ENCODE results near the gene FMR1.

GRCh38 chrX:147916375-147916968, 4.8 kb downstream of the FMR1 start:
- no peak for TF ChIP-seq BACH2 (CRISPR knock-in tag; IDR thresholded peaks at IDR 0.05; ENCODE audit: borderline replicate concordance)
- no peak for TF ChIP-seq TOX (CRISPR knock-in tag; IDR thresholded peaks at IDR 0.05; ENCODE audit: borderline replicate concordance)
- no peak for TF ChIP-seq ZNF70 (CRISPR knock-in tag; IDR thresholded peaks at IDR 0.05)
- TF ChIP-seq, protein P1, sequence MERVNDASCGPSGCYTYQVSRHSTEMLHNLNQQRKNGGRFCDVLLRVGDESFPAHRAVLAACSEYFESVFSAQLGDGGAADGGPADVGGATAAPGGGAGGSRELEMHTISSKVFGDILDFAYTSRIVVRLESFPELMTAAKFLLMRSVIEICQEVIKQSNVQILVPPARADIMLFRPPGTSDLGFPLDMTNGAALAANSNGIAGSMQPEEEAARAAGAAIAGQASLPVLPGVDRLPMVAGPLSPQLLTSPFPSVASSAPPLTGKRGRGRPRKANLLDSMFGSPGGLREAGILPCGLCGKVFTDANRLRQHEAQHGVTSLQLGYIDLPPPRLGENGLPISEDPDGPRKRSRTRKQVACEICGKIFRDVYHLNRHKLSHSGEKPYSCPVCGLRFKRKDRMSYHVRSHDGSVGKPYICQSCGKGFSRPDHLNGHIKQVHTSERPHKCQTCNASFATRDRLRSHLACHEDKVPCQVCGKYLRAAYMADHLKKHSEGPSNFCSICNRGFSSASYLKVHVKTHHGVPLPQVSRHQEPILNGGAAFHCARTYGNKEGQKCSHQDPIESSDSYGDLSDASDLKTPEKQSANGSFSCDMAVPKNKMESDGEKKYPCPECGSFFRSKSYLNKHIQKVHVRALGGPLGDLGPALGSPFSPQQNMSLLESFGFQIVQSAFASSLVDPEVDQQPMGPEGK (CRISPR knock-in tag; IDR thresholded peaks at IDR 0.05; ENCODE audit: borderline replicate concordance), result no peak
- TF ChIP-seq RARB (CRISPR knock-in tag; IDR thresholded peaks at IDR 0.05), result no peak
- no peak for TF ChIP-seq ZNF565 (CRISPR knock-in tag; conservative IDR thresholded peaks at IDR 0.05; ENCODE audit: low read depth)
- TF ChIP-seq ZFP30 (CRISPR knock-in tag; IDR thresholded peaks at IDR 0.05), result no peak
- no peak for TF ChIP-seq ZFP3 (CRISPR knock-in tag; IDR thresholded peaks at IDR 0.05)
- TF ChIP-seq ARNTL (CRISPR knock-in tag; IDR thresholded peaks at IDR 0.05; ENCODE audit: borderline replicate concordance, low read depth), result no peak
- TF ChIP-seq, protein P2, sequence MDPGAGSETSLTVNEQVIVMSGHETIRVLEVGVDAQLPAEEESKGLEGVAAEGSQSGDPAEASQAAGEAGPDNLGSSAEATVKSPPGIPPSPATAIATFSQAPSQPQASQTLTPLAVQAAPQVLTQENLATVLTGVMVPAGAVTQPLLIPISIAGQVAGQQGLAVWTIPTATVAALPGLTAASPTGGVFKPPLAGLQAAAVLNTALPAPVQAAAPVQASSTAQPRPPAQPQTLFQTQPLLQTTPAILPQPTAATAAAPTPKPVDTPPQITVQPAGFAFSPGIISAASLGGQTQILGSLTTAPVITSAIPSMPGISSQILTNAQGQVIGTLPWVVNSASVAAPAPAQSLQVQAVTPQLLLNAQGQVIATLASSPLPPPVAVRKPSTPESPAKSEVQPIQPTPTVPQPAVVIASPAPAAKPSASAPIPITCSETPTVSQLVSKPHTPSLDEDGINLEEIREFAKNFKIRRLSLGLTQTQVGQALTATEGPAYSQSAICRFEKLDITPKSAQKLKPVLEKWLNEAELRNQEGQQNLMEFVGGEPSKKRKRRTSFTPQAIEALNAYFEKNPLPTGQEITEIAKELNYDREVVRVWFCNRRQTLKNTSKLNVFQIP (CRISPR knock-in tag; IDR thresholded peaks at IDR 0.05; ENCODE audit: borderline replicate concordance, low read depth), result no peak
- TF ChIP-seq, protein P3, sequence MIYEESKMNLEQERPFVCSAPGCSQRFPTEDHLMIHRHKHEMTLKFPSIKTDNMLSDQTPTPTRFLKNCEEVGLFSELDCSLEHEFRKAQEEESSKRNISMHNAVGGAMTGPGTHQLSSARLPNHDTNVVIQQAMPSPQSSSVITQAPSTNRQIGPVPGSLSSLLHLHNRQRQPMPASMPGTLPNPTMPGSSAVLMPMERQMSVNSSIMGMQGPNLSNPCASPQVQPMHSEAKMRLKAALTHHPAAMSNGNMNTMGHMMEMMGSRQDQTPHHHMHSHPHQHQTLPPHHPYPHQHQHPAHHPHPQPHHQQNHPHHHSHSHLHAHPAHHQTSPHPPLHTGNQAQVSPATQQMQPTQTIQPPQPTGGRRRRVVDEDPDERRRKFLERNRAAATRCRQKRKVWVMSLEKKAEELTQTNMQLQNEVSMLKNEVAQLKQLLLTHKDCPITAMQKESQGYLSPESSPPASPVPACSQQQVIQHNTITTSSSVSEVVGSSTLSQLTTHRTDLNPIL (CRISPR knock-in tag; IDR thresholded peaks at IDR 0.05; ENCODE audit: low read depth), result no peak
- no peak for TF ChIP-seq PPARA (CRISPR knock-in tag; IDR thresholded peaks at IDR 0.05; ENCODE audit: borderline replicate concordance)
- TF ChIP-seq CSDC2 (CRISPR knock-in tag; IDR thresholded peaks at IDR 0.05), result no peak

All from SK-N-SH treated with all-trans-retinoic acid at 6 μM for 48 hours (cell line).